Loucy (cell line): Measurements from ENCODE around the gene CPED1.

Experiments
- H2AFZ ChIP-seq: fragments of 200-600 bp; sonication (generic); 2 replicates; pipeline ENCODE4 v1.6.0; 2016; ENCODE audit warnings: antibody characterized with exemption, mild to moderate bottlenecking, low read length, moderate library complexity
- H3F3A ChIP-seq: fragments of 200-600 bp; 2 replicates; pipeline ENCODE4 v1.6.0; 2016; ENCODE audit warnings: antibody characterized with exemption, low read depth, mild to moderate bottlenecking
- H3K27me3 ChIP-seq: fragments of 200-600 bp; sonication (generic); 2 replicates; pipeline ENCODE4 v1.6.1; 2014; ENCODE audit warnings: low read length, mild to moderate bottlenecking; ENCODE audit not compliant: insufficient read depth, poor library complexity, severe bottlenecking
- H3K36me3 ChIP-seq: fragments of 200-600 bp; sonication (generic); 2 replicates; pipeline ENCODE4 v1.6.1; 2016; ENCODE audit warnings: low read length; ENCODE audit not compliant: insufficient read depth
- H3K4me1 ChIP-seq: fragments of 200-600 bp; sonication (generic); 2 replicates; pipeline ENCODE4 v1.5.1; 2014; ENCODE audit warnings: low read length, mild to moderate bottlenecking; ENCODE audit not compliant: insufficient read depth, poor library complexity, severe bottlenecking
- H3K4me2 ChIP-seq: fragments of 200-600 bp; sonication (generic); 2 replicates; pipeline ENCODE4 v1.6.0; 2014; ENCODE audit warnings: antibody characterized with exemption, low read length, low read depth, mild to moderate bottlenecking; ENCODE audit not compliant: poor library complexity, severe bottlenecking
- H3K4me3 ChIP-seq: fragments of 200-600 bp; sonication (generic); 2 replicates; pipeline ENCODE4 v1.5.1; 2014; ENCODE audit warnings: low read length, mild to moderate bottlenecking, mixed read lengths; ENCODE audit not compliant: poor library complexity, severe bottlenecking
- H3K79me2 ChIP-seq: fragments of 200-600 bp; sonication (generic); 2 replicates; pipeline ENCODE4 v1.6.1; 2014; ENCODE audit warnings: low read length; ENCODE audit not compliant: insufficient read depth
- H3K9ac ChIP-seq: fragments of 200-600 bp; sonication (generic); 2 replicates; pipeline ENCODE4 v1.6.0; 2014; ENCODE audit warnings: mild to moderate bottlenecking, low read depth, low read length, moderate library complexity; ENCODE audit not compliant: poor library complexity, severe bottlenecking
- H3K9me2 ChIP-seq: fragments of 200-600 bp; sonication (generic); replicated peaks from 2 replicates; pipeline ENCODE4 v1.6.1; 2016; ENCODE audit warnings: low read depth, low read length, mixed read lengths
- H3K9me3 ChIP-seq: fragments of 200-600 bp; sonication (generic); 2 replicates; pipeline ENCODE4 v1.6.1; 2014; ENCODE audit warnings: mild to moderate bottlenecking, antibody characterized with exemption, low read length, low read depth; ENCODE audit not compliant: insufficient read depth
- H4K20me1 ChIP-seq: fragments of 200-600 bp; sonication (generic); 2 replicates; pipeline ENCODE4 v1.6.0; 2014; ENCODE audit warnings: antibody characterized with exemption, low read length, mild to moderate bottlenecking; ENCODE audit not compliant: insufficient read depth, poor library complexity, severe bottlenecking
- EZH2phosphoT487 ChIP-seq: fragments of 200-600 bp; IDR thresholded peaks from 2 replicates; pipeline ENCODE4 v1.6.1; 2018; ENCODE audit warnings: antibody characterized with exemption, mild to moderate bottlenecking, moderate library complexity, borderline replicate concordance
- TF ChIP-seq, protein P1 (sequence below): fragments of 200-600 bp; sonication (generic); conservative IDR thresholded peaks from 2 replicates; pipeline ENCODE4 v1.5.1; 2014; ENCODE audit warnings: mild to moderate bottlenecking, antibody characterized with exemption, low read length

The CPED1 gene

DNA sequence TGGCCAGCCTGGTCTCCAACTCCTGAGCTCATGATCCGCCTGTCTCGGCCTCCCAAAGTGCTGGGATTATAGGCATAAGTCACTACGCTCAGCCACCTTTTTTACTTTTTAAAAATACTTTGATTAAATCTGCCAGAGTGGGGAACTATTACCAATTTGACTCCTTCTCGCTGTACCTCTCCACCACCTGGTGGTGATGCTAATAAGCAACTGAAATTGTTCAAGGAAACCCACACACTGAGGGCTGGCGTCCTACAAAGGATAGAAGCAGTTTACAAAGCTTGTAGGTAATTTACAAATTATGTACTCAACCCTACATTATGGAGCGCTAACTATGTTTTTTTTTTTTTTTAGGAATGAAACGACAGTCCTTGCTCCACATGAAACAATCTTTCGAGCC is 111.1 kb downstream of the CPED1 start:
- no peak overlapping the region for H3K9ac ChIP-seq
- no peak overlapping the region for H2AFZ ChIP-seq
- TF ChIP-seq, protein P1, sequence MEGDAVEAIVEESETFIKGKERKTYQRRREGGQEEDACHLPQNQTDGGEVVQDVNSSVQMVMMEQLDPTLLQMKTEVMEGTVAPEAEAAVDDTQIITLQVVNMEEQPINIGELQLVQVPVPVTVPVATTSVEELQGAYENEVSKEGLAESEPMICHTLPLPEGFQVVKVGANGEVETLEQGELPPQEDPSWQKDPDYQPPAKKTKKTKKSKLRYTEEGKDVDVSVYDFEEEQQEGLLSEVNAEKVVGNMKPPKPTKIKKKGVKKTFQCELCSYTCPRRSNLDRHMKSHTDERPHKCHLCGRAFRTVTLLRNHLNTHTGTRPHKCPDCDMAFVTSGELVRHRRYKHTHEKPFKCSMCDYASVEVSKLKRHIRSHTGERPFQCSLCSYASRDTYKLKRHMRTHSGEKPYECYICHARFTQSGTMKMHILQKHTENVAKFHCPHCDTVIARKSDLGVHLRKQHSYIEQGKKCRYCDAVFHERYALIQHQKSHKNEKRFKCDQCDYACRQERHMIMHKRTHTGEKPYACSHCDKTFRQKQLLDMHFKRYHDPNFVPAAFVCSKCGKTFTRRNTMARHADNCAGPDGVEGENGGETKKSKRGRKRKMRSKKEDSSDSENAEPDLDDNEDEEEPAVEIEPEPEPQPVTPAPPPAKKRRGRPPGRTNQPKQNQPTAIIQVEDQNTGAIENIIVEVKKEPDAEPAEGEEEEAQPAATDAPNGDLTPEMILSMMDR, result peak; percentile 42
- TF ChIP-seq EZH2phosphoT487, result no peak
- no peaks in the 10 kb centered on the region for H3F3A ChIP-seq
- no peaks in the 10 kb centered on the region for H3K36me3 ChIP-seq
- no peaks in the 10 kb centered on the region for H4K20me1 ChIP-seq
- H3K9me3 ChIP-seq, result no peaks in the 10 kb centered on the region
- no peaks in the 10 kb centered on the region for H3K79me2 ChIP-seq
- no peak overlapping the region for H3K4me2 ChIP-seq
- H3K27me3 ChIP-seq, result no peaks in the 10 kb centered on the region
- no peaks in the 10 kb centered on the region for H3K9me2 ChIP-seq
- no peak overlapping the region for H3K4me3 ChIP-seq
- H3K4me1 ChIP-seq, result no peaks in the 10 kb centered on the region

DNA sequence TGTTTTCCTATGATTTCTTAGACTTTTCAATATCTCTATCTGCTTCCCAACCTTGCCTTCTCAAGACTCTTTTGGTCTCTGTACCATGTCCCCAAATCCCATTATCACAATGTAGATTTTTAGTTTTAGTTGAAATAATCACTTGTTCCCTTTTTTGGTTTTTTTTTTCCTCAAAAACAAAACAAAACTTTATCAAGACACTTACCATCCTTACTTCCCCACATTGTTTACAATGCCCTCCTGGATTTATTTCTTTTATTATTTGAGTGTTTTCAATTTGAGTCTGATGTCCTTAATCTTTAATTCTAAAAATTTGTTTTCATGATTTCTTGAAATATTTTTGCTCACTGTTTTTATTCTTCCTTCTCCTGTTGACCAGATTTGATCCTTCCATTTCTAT is 112.6 kb downstream of the CPED1 start:
- H3K36me3 ChIP-seq, result no peaks in the 10 kb centered on the region
- H3K4me3 ChIP-seq, result no peak overlapping the region
- no peaks in the 10 kb centered on the region for H3K79me2 ChIP-seq
- H2AFZ ChIP-seq, result no peak overlapping the region
- TF ChIP-seq EZH2phosphoT487, result no peak
- TF ChIP-seq, protein P1, result no peak
- no peaks in the 10 kb centered on the region for H3K4me1 ChIP-seq
- no peak overlapping the region for H3K9ac ChIP-seq
- no peak overlapping the region for H3K4me2 ChIP-seq
- H4K20me1 ChIP-seq, result no peaks in the 10 kb centered on the region
- no peaks in the 10 kb centered on the region for H3K9me3 ChIP-seq
- H3F3A ChIP-seq, result no peaks in the 10 kb centered on the region
- H3K9me2 ChIP-seq, result no peaks in the 10 kb centered on the region
- H3K27me3 ChIP-seq, result no peaks in the 10 kb centered on the region

DNA sequence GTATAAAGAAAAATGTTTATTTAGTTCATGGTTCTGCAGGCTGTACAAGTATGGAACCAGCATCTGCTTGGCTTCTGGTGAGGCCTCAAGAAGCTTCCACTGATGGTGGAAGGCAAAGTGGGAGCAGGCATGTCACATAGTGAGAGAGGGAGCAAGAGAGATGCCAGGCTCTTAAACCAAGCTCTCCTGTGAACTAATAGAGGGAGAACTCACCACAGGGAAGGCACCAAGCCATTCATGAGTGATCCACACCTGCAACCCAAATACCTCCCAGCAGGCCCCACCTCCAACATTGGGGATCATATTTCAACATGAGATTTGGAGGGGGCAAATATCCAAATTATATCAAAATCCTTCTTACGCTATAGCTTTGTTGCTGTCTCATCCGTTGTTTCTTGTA is 113.1 kb downstream of the CPED1 start:
- TF ChIP-seq EZH2phosphoT487, result no peak
- TF ChIP-seq, protein P1, result no peak
- Histone ChIP-seq H3K36me3 (no peaks in the 10 kb centered on the region), H3K9ac (no peak overlapping the region), H2AFZ (no peak overlapping the region), H3K9me3 (no peaks in the 10 kb centered on the region), H3K4me3 (no peak overlapping the region), H3K79me2 (no peaks in the 10 kb centered on the region), H3K27me3 (no peaks in the 10 kb centered on the region), H3K4me2 (no peak overlapping the region), H3F3A (no peaks in the 10 kb centered on the region), H4K20me1 (no peaks in the 10 kb centered on the region), H3K4me1 (no peaks in the 10 kb centered on the region), H3K9me2 (no peaks in the 10 kb centered on the region)
